Fibroblast of lung (primary cell): ENCODE measurements around the gene PPP4R4. TPM values are rescaled to one million over a fixed set of nuclear protein-coding genes. Genes with fewer than 3 reads are reported as not detected.

Experiments
- DNase-seq, 2 donors: peaks; one replicate each; pipeline versions ENCODE4 v3.0.0 to v3.0.0-alpha.2; 2010; ENCODE audit warnings: low read depth in 2 of 2
- H2AFZ ChIP-seq: 2 replicates; pipeline ENCODE4 v1.5.1; 2012; ENCODE audit warnings: low read length, control low read depth, inconsistent platforms
- H3K27ac ChIP-seq: 2 replicates; pipeline ENCODE4 v1.5.1; 2011; ENCODE audit warnings: low read length, control low read depth; ENCODE audit not compliant: insufficient read depth
- H3K27me3 ChIP-seq: 2 replicates; pipeline ENCODE4 v1.5.1; 2011; ENCODE audit warnings: mild to moderate bottlenecking, low read length; ENCODE audit not compliant: control insufficient read depth, insufficient read depth
- H3K36me3 ChIP-seq: 2 replicates; pipeline ENCODE4 v1.5.1; 2011; ENCODE audit warnings: low read length; ENCODE audit not compliant: control insufficient read depth, insufficient read depth
- H3K4me1 ChIP-seq: 2 replicates; pipeline ENCODE4 v1.5.1; 2011; ENCODE audit warnings: low read length; ENCODE audit not compliant: control insufficient read depth, insufficient read depth; ENCODE audit errors: extremely low read depth
- H3K4me2 ChIP-seq: 2 replicates; pipeline ENCODE4 v1.5.1; 2011; ENCODE audit warnings: low read length, control low read depth; ENCODE audit not compliant: insufficient read depth; ENCODE audit errors: extremely low read depth
- H3K4me3 ChIP-seq, 4 experiments: fragments of 200-600 bp in 1 of 4; sonication (generic) in 1 of 4; replicated peaks in 1 of 4; 2 replicates each; pipeline ENCODE4 v1.5.1; 2011 to 2016; ENCODE audit warnings: low read length in 4 of 4, low read depth in 3 of 4, mild to moderate bottlenecking in 3 of 4, control low read depth in 2 of 4, inconsistent platforms in 1 of 4, mixed read lengths in 1 of 4; ENCODE audit not compliant: insufficient read depth in 1 of 4; ENCODE audit errors: control extremely low read depth in 1 of 4
- H3K79me2 ChIP-seq: 2 replicates; pipeline ENCODE4 v1.5.1; 2012; ENCODE audit warnings: mild to moderate bottlenecking, low read length, inconsistent platforms; ENCODE audit not compliant: control insufficient read depth, insufficient read depth
- H3K9ac ChIP-seq: 2 replicates; pipeline ENCODE4 v1.5.1; 2011; ENCODE audit warnings: mild to moderate bottlenecking, low read length, control low read depth; ENCODE audit not compliant: insufficient read depth
- H3K9me3 ChIP-seq: 2 replicates; pipeline ENCODE4 v1.5.1; 2012; ENCODE audit warnings: low read depth, low read length; ENCODE audit not compliant: control insufficient read depth, insufficient read depth
- H4K20me1 ChIP-seq: 2 replicates; pipeline ENCODE4 v1.5.1; 2011; ENCODE audit warnings: low read length; ENCODE audit not compliant: control insufficient read depth, insufficient read depth; ENCODE audit errors: extremely low read depth
- CTCF ChIP-seq, 2 donors: IDR thresholded peaks in 1 of 2; conservative IDR thresholded peaks in 1 of 2; 1 replicate in 1 of 2; 2 replicates in 1 of 2; pipeline ENCODE4 v1.5.1; 2011 to 2012; ENCODE audit warnings: low read length in 2 of 2, control low read depth in 1 of 2, inconsistent platforms in 1 of 2, low read depth in 1 of 2, mild to moderate bottlenecking in 1 of 2
- EZH2 ChIP-seq: IDR thresholded peaks from 2 replicates; pipeline ENCODE4 v1.5.1; 2012; ENCODE audit warnings: low read length, control low read depth, mild to moderate bottlenecking; ENCODE audit errors: missing control alignments
- polyA plus RNA-seq, 2 donors: library from polyadenylated mRNA; depleted of rRNA in 1 of 2; stranded (reverse) in 1 of 2; unstranded in 1 of 2; fragments of >200 nt; gene quantifications; 2 replicates each; pipeline ENCODE4 v1.2.1, GENCODE V29; 2011 to 2012; ENCODE audit warnings: missing spikeins in 1 of 2
- total RNA-seq: library from RNA; depleted of rRNA; stranded (reverse); fragments of >200 nt; gene quantifications from 2 replicates; pipeline ENCODE4 v1.2.1, GENCODE V29; 2014

Gene PPP4R4
- total and polyA plus RNA-seq, 2 donors (not counting 1 experiment from before 2014, with no cell fraction given): 0.35 to 0.99 TPM

- TF ChIP-seq CTCF (conservative IDR thresholded peaks at IDR 0.05 in 1 of 2, IDR thresholded peaks at IDR 0.05 in 1 of 2; ENCODE audit: low read depth in 1 of 2, low read length in 2 of 2) (no peak), EZH2 (no peak)
- H3K4me1 ChIP-seq: no peaks in the 10 kb centered on the region
- no peak overlapping the region for H3K9ac ChIP-seq
- no peak overlapping the region for H2AFZ ChIP-seq
- H4K20me1 ChIP-seq: no peaks in the 10 kb centered on the region
- H3K4me2 ChIP-seq: peak overlapping the region; percentile 46
- H3K9me3 ChIP-seq: no peaks in the 10 kb centered on the region
- peaks cover 6% of the 10 kb centered on the region for H3K27me3 ChIP-seq
- DNase-seq: no peak
- no peaks in the 10 kb centered on the region for H3K36me3 ChIP-seq
- no peak overlapping the region for H3K27ac ChIP-seq
- peak overlapping the region in 3 of 4 experiments; percentile 17 to 62 (median 27) for H3K4me3 ChIP-seq
- no peaks in the 10 kb centered on the region for H3K79me2 ChIP-seq
These were observed 485 bp downstream of the PPP4R4 start for GRCh38 chr14:94174604-94175010.

- no peak for DNase-seq
- Histone ChIP-seq H3K27ac (no peak overlapping the region), H3K4me2 (no peak overlapping the region), H3K79me2 (no peaks in the 10 kb centered on the region), H3K9me3 (no peaks in the 10 kb centered on the region), H3K9ac (no peak overlapping the region), H3K36me3 (no peaks in the 10 kb centered on the region), H3K27me3 (peaks cover 6% of the 10 kb centered on the region), H3K4me3 (peak overlapping the region in 1 of 4 experiments; percentile 62), H3K4me1 (no peaks in the 10 kb centered on the region), H2AFZ (no peak overlapping the region), H4K20me1 (no peaks in the 10 kb centered on the region)
- TF ChIP-seq EZH2: peak; percentile 84
- TF ChIP-seq CTCF (conservative IDR thresholded peaks at IDR 0.05 in 1 of 2, IDR thresholded peaks at IDR 0.05 in 1 of 2; ENCODE audit: low read depth in 1 of 2, low read length in 2 of 2): no peak
These were observed 1.1 kb downstream of the PPP4R4 start for GRCh38 chr14:94175011-94175745.

- Histone ChIP-seq H3K27me3 (peaks cover 6% of the 10 kb centered on the region), H3K79me2 (no peaks in the 10 kb centered on the region), H3K9me3 (no peaks in the 10 kb centered on the region), H3K9ac (no peak overlapping the region), H3K27ac (no peak overlapping the region), H3K4me3 (no peak overlapping the region), H2AFZ (no peak overlapping the region), H3K36me3 (no peaks in the 10 kb centered on the region), H3K4me1 (no peaks in the 10 kb centered on the region), H4K20me1 (no peaks in the 10 kb centered on the region), H3K4me2 (no peak overlapping the region)
- no peak for TF ChIP-seq CTCF (conservative IDR thresholded peaks at IDR 0.05 in 1 of 2, IDR thresholded peaks at IDR 0.05 in 1 of 2; ENCODE audit: low read depth in 1 of 2, low read length in 2 of 2)
- no peak for DNase-seq
These were observed 1.6 kb downstream of the PPP4R4 start for GRCh38 chr14:94175747-94176146.
